Body of pancreas (tissue), 4 donors: Measurements from ENCODE around the gene GPI. TPM values are rescaled to one million over a fixed set of nuclear protein-coding genes. Genes with fewer than 3 reads are reported as not detected.

Source experiments
- ATAC-seq: fragments of 150-250 bp; one replicate; pipeline ENCODE4 v1.9.1; 2016
- DNase-seq, 4 donors: peaks; one replicate each; pipeline ENCODE4 v3.0.0-alpha.2; 2019
- H3K27ac ChIP-seq, 4 donors: fragments of 200-600 bp; sonication (generic); 1 replicate in 3 of 4; 2 replicates in 1 of 4; pipeline versions ENCODE4 v1.5.1 to v1.6.1; 2016 to 2019; ENCODE audit warnings: mild to moderate bottlenecking in 1 of 4, mixed read lengths in 1 of 4, moderate library complexity in 1 of 4
- H3K27me3 ChIP-seq, 2 donors: fragments of 200-600 bp; sonication (generic); one replicate each; pipeline ENCODE4 v1.6.0; 2016; ENCODE audit warnings: mild to moderate bottlenecking in 1 of 2
- H3K36me3 ChIP-seq, 2 donors: fragments of 200-600 bp; sonication (generic); replicated peaks in 1 of 2; 2 replicates each; pipeline ENCODE4 v1.5.1; 2016; ENCODE audit warnings: low read depth in 2 of 2; ENCODE audit not compliant: insufficient read depth in 1 of 2
- H3K4me1 ChIP-seq: fragments of 200-600 bp; sonication (generic); one replicate; pipeline ENCODE4 v1.6.0; 2016
- H3K4me3 ChIP-seq, 2 donors: fragments of 200-600 bp; sonication (generic); 1 replicate in 1 of 2; 2 replicates in 1 of 2; pipeline ENCODE4 v1.5.1; 2016 to 2019
- H3K9me3 ChIP-seq, 3 donors: fragments of 200-600 bp; sonication (generic); 1 replicate in 2 of 3; 2 replicates in 1 of 3; pipeline ENCODE4 v1.5.1; 2016
- POLR2A ChIP-seq, 3 donors: fragments of 450-650 bp; IDR thresholded peaks; one replicate each; pipeline ENCODE4 v1.6.1; 2016; ENCODE audit warnings: antibody characterized with exemption in 3 of 3, mild to moderate bottlenecking in 2 of 3
- WGBS, 2 donors: methylation state at CpG; one replicate each; pipeline ENCODE4 v1.1.5; 2017; 5-methylcytosine and 5-hydroxymethylcytosine counted together
- intact Hi-C: fragments of 100-400 bp; cut with DNase I; formaldehyde crosslinking; loops from one replicate; pipeline ENCODE4 v1.15.1; 2023
- total RNA-seq, 2 donors: library from RNA; depleted of rRNA; stranded (reverse); fragments of >200 nt; gene quantifications; one replicate each; pipeline ENCODE4 v1.1.0, GENCODE V29; 2016
- TF ChIP-seq, protein P1 (sequence below), 7 experiments: fragments of 450-650 bp in 4 of 7; fragments of 200-600 bp in 3 of 7; sonication (generic) in 3 of 7; IDR thresholded peaks; one replicate each; pipeline ENCODE4 v1.5.1; 2016 to 2019; ENCODE audit warnings: antibody characterized with exemption in 7 of 7

GPI gene
- total RNA-seq, 2 donors from 2014 or later = 66.4 to 118 TPM

DNA sequence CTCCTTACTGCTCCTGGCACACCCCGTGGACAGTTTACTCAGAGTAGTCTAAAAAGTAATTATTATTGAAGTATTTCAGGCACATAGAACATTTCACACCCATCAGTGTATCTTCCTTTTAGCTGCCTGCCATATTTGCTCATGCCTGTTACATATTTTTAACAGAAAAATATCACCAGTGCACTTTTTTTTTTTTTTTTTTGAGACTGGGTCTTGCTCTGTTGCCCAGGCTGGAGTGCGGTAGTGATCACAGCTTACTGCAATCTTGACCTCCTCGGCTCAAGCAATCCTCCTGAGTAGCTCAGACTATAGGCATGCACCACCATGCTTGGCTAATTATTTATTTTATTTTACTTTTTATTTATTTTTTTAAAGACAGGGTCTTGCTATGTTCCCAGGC lies 40.7 kb upstream of the GPI start:
- 93 to 99% methylated on average over 3 of the region's 3 CpGs for WGBS, 2 donors
- TF ChIP-seq, protein P1, sequence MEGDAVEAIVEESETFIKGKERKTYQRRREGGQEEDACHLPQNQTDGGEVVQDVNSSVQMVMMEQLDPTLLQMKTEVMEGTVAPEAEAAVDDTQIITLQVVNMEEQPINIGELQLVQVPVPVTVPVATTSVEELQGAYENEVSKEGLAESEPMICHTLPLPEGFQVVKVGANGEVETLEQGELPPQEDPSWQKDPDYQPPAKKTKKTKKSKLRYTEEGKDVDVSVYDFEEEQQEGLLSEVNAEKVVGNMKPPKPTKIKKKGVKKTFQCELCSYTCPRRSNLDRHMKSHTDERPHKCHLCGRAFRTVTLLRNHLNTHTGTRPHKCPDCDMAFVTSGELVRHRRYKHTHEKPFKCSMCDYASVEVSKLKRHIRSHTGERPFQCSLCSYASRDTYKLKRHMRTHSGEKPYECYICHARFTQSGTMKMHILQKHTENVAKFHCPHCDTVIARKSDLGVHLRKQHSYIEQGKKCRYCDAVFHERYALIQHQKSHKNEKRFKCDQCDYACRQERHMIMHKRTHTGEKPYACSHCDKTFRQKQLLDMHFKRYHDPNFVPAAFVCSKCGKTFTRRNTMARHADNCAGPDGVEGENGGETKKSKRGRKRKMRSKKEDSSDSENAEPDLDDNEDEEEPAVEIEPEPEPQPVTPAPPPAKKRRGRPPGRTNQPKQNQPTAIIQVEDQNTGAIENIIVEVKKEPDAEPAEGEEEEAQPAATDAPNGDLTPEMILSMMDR (IDR thresholded peaks at IDR 0.05) = no peak
- TF ChIP-seq POLR2A (IDR thresholded peaks at IDR 0.05) = no peak
- DNase-seq (no peak), ATAC-seq (no peak)
- Histone ChIP-seq H3K4me3 (no peak overlapping the region), H3K9me3 (no peaks in the 10 kb centered on the region), H3K36me3 (peaks cover 0 to 13% of the 10 kb centered on the region in 2 donors), H3K27me3 (no peaks in the 10 kb centered on the region), H3K4me1 (peaks cover 8% of the 10 kb centered on the region), H3K27ac (no peak overlapping the region)
- intact Hi-C loops = no loop called here

DNA sequence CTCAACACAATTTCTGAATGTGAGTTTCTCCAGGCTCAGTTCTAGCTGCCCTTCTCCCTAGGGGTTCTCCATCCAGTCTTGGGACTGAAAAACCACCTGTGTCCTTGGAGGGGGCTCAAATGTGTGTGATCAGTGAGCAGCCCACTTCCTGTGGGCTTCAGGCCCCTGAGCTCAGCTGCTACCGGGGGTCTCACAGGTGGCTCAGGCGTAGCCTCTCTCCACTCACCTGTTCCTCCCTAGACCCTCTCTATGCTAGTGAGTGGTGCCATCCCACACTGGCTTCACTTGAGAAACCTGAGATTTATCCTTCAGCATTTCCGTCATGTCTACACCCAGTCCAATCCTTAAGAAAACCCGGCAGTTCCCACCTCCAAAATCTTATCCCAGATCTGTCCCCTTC lies 39.8 kb upstream of the GPI start:
- Histone ChIP-seq H3K27ac (no peak overlapping the region), H3K27me3 (no peaks in the 10 kb centered on the region), H3K36me3 (peaks cover 0 to 15% of the 10 kb centered on the region in 2 donors), H3K9me3 (no peaks in the 10 kb centered on the region), H3K4me3 (no peak overlapping the region), H3K4me1 (peaks cover 9% of the 10 kb centered on the region)
- intact Hi-C loops = no loop called here
- DNase-seq (no peak), ATAC-seq (no peak)
- no peak for TF ChIP-seq POLR2A (IDR thresholded peaks at IDR 0.05)
- TF ChIP-seq, protein P1 (IDR thresholded peaks at IDR 0.05) = no peak
- 95 to 99% methylated on average over 4 of the region's 4 CpGs for WGBS, 2 donors

DNA sequence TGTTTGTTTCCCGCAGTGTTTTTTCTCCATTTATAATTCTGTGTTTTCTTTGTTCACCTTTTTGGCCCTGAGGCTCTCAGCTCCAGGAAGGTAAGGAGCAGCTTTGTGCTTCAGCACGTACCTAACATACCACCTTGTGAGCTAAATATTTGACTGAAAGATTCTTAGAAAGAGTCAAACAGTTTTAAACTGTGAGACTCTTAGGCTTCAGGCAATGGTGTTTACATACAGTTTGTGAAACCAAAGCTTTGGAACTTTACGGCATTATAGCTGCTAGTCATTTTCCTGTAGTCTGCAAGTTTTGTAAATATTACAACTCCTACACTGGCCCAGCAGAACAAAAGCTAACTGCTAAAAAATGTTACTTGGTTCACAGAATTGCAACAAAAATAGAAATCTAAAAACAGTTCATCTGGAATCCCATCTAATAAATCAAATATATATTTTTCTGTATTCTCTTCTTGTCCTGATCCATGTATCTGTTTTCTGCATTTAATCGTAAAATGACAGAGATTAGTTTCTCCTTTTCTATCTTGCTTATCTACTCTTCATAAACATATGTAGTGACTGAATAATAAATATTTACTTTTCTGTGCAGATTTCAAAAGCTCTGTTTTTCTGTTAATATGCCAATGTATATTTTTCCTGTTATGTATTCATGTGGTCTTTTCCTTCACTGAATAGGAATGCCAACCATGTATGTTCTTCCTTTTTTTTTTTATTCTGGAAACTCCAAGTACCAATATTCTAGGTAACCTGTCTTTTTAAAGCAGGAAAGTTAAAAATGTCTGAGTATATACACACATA lies 38.8 kb upstream of the GPI start:
- DNase-seq = no peak
- Histone ChIP-seq H3K36me3 (peaks cover 0 to 20% of the 10 kb centered on the region in 2 donors), H3K9me3 (no peaks in the 10 kb centered on the region), H3K27me3 (no peaks in the 10 kb centered on the region), H3K4me1 (peaks cover 9% of the 10 kb centered on the region), H3K4me3 (no peak overlapping the region), H3K27ac (no peak overlapping the region)
- intact Hi-C loops = no loop called here
- 44 to 47% methylated on average over 4 of the region's 4 CpGs for WGBS, 2 donors
- ATAC-seq = no peak
- no peak for TF ChIP-seq POLR2A (IDR thresholded peaks at IDR 0.05)
- TF ChIP-seq, protein P1 (IDR thresholded peaks at IDR 0.05) = no peak

DNA sequence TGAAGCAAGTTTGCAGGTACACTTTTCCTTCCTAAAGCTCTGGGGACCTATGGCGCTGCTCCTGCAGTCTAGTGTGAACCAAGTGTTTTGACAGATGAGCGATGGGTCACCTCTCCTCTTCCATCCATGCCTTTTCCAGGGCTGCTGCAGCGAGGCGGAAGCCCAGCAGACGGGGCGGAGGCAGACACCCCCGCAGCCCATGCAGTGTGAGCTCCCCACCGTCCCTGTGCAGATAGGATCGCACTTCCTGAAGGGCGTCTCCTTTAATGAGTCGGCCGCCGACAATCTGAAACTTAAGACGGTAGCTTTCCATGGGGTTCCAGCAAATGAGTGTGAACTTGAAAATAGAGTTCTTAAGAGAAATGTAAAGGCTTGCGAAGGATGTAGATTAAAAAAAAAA lies 37.1 kb upstream of the GPI start:
- TF ChIP-seq POLR2A (IDR thresholded peaks at IDR 0.05) = no peak
- H3K27me3 ChIP-seq = no peaks in the 10 kb centered on the region
- H3K36me3 ChIP-seq = peaks cover 0 to 21% of the 10 kb centered on the region in 2 donors
- DNase-seq (no peak), ATAC-seq (no peak)
- intact Hi-C loops = no loop called here
- no peak overlapping the region for H3K27ac ChIP-seq
- peaks cover 9% of the 10 kb centered on the region for H3K4me1 ChIP-seq
- no peak overlapping the region for H3K4me3 ChIP-seq
- no peaks in the 10 kb centered on the region for H3K9me3 ChIP-seq
- WGBS, 2 donors = 85 to 95% methylated on average over 9 to 15 of the region's 15 CpGs

DNA sequence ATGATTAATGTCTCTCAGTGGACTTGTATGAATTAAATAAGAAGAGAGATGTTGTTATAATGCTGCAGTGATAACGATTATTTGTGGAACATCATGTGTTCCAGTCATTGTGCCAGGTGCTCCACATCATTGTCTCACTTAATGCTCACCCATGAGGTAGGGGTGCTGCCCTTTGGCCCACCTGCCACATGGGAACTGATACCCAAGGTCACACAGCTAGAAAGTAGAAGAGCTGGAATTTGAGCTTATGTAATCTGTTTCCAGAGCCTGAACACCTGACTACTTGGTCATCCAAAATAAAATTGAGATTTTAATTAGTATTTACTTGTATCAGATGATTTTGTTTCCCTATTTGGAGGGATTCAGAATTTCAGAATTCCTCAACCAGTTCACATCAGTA lies 36.0 kb upstream of the GPI start:
- WGBS, 2 donors = 6 to 19% methylated on average over 1 of the region's 1 CpG
- Histone ChIP-seq H3K9me3 (no peaks in the 10 kb centered on the region), H3K27ac (peak overlapping the region in 2 of 4 donors; percentile 1 to 41), H3K27me3 (no peaks in the 10 kb centered on the region), H3K4me1 (peaks cover 9% of the 10 kb centered on the region), H3K36me3 (peaks cover 0 to 24% of the 10 kb centered on the region in 2 donors), H3K4me3 (no peak overlapping the region)
- intact Hi-C loops = no loop called here
- TF ChIP-seq POLR2A (IDR thresholded peaks at IDR 0.05) = no peak
- TF ChIP-seq, protein P1 (IDR thresholded peaks at IDR 0.05) = no peak
- ATAC-seq (no peak), DNase-seq (peak in 1 of 4 donors; percentile 31)
